Measurements from ENCODE around the gene PCDHGB5. TPM values are rescaled to one million over a fixed set of nuclear protein-coding genes. Genes with fewer than 3 reads are reported as not detected.
A peak's percentile ranks its signal among the peaks of the same experiment; 100 is the strongest.

PCDHGB5 gene
- total RNA-seq, 1 experiment from 2014 or later, result 3.2 TPM

GRCh38 chr5:141359790-141360426, 37.8 kb upstream of the PCDHGB5 start, which contains the start of gene PCDHGB2:
Gene PCDHGB2 (plus strand): TSS chr5:141359994. CDS start chr5:141360136, 142 bp downstream.
- peak within 1 kb of the TSS; percentile 7 for H3K4me3 Mint-ChIP-seq (ENCODE audit: unreplicated experiment)
- H3K9me3 Mint-ChIP-seq (ENCODE audit: unreplicated experiment), result peaks cover 57% of the 10 kb centered on the region
- H3K27ac Mint-ChIP-seq (ENCODE audit: low read depth, unreplicated experiment), result no peak within 1 kb of the TSS
- ChIA-PET CTCF (interaction anchor here (0.5 to 1.1 kb wide), 7 partner anchors 12 to 432 kb away, joined by 3 to 5 read pairs (median 3); no protein-coding TSS in a partner anchor), POLR2A (no interaction called here)
- no peaks in the 10 kb centered on the region for H3K27me3 Mint-ChIP-seq (ENCODE audit: insufficient read depth, unreplicated experiment)
- intact Hi-C loops (cut with micrococcal nuclease), result no loop called here
- no TSS peak for BruUV-seq (replicated peaks)
- TF ChIP-seq CTCF (IDR thresholded peaks at IDR 0.05; ENCODE audit: unreplicated experiment), result peak; percentile 26
- peaks cover 5% of the 10 kb centered on the region for H3K36me3 Mint-ChIP-seq (ENCODE audit: insufficient read depth, unreplicated experiment)
- peak; percentile 39 for DNase-seq (ENCODE audit: unreplicated experiment)
- no peaks in the 10 kb centered on the region for H3K4me1 Mint-ChIP-seq (ENCODE audit: insufficient read depth, unreplicated experiment)

- peaks cover 53% of the 10 kb centered on the region for H3K9me3 Mint-ChIP-seq (ENCODE audit: unreplicated experiment)
- no peak for TF ChIP-seq CTCF (IDR thresholded peaks at IDR 0.05; ENCODE audit: unreplicated experiment)
- CTCF ChIA-PET, result interaction anchor here (0.6 to 1.1 kb wide), 4 partner anchors 20 to 433 kb away, joined by 3 to 5 read pairs (median 4); no protein-coding TSS in a partner anchor
- no peak overlapping the region for H3K4me3 Mint-ChIP-seq (ENCODE audit: unreplicated experiment)
- no peak overlapping the region for H3K27ac Mint-ChIP-seq (ENCODE audit: low read depth, unreplicated experiment)
- no peaks in the 10 kb centered on the region for H3K4me1 Mint-ChIP-seq (ENCODE audit: insufficient read depth, unreplicated experiment)
- DNase-seq (ENCODE audit: unreplicated experiment), result no peak
- BruUV-seq (replicated peaks), result no TSS peak
- POLR2A ChIA-PET, result no interaction called here
- no peaks in the 10 kb centered on the region for H3K27me3 Mint-ChIP-seq (ENCODE audit: insufficient read depth, unreplicated experiment)
- H3K36me3 Mint-ChIP-seq (ENCODE audit: insufficient read depth, unreplicated experiment), result peaks cover 5% of the 10 kb centered on the region
- intact Hi-C loops (cut with micrococcal nuclease), result no loop called here
Observed at GRCh38 chr5:141360685-141361084, 37.1 kb upstream of the PCDHGB5 start.

- H3K36me3 Mint-ChIP-seq (ENCODE audit: insufficient read depth, unreplicated experiment), result peaks cover 5% of the 10 kb centered on the region
- H3K27ac Mint-ChIP-seq (ENCODE audit: low read depth, unreplicated experiment), result no peak overlapping the region
- CTCF ChIA-PET, result interaction anchor here (0.6 to 1.2 kb wide), 3 partner anchors 147 to 546 kb away, joined by 3 to 4 read pairs (median 3); no protein-coding TSS in a partner anchor
Observed at GRCh38 chr5:141362719-141363118, 35.0 kb upstream of the PCDHGB5 start.

More at GRCh38 chr5:141362719-141363118, 35.0 kb upstream of the PCDHGB5 start:
- Mint-ChIP-seq H3K9me3 (ENCODE audit: unreplicated experiment) (peaks cover 41% of the 10 kb centered on the region), H3K4me1 (ENCODE audit: insufficient read depth, unreplicated experiment) (no peaks in the 10 kb centered on the region), H3K4me3 (ENCODE audit: unreplicated experiment) (no peak overlapping the region), H3K27me3 (ENCODE audit: insufficient read depth, unreplicated experiment) (no peaks in the 10 kb centered on the region)
- BruUV-seq (replicated peaks), result no TSS peak
- intact Hi-C loops (cut with micrococcal nuclease), result no loop called here
- DNase-seq (ENCODE audit: unreplicated experiment), result no peak
- POLR2A ChIA-PET, result no interaction called here
- no peak for TF ChIP-seq CTCF (IDR thresholded peaks at IDR 0.05; ENCODE audit: unreplicated experiment)

Data from MCF 10A (cell line).